H1 (cell line): Measurements from ENCODE around the gene GABRP. TPM values are rescaled to one million over a fixed set of nuclear protein-coding genes. Genes with fewer than 3 reads are reported as not detected.

Source experiments
- CTCF ChIA-PET: fragments of 300-600 bp; sonication (Branson Sonifier 250); formaldehyde crosslinking; loops from one replicate; lab custom pipeline; 2021; ENCODE audit not compliant: partially characterized antibody; lab: Charles Lee
- POLR2A ChIA-PET: fragments of 300-600 bp; sonication (Branson Sonifier 250); formaldehyde crosslinking; loops from one replicate; lab custom pipeline; 2021; ENCODE audit warnings: inconsistent platforms; ENCODE audit not compliant: partially characterized antibody; lab: Charles Lee
- DNase-seq, 2 experiments: peaks; one replicate each; pipeline versions ENCODE4 v3.0.0 to v3.0.0-alpha.2; 2010 to 2022; ENCODE audit warnings: low spot score in 2 of 2, low read depth in 1 of 2, mixed read lengths in 1 of 2
- FAIRE-seq: peaks from 2 replicates; lab custom pipeline; 2011; peaks lifted over from hg19 to GRCh38; lab: Jason Lieb, UNC
- H2AFZ ChIP-seq: 2 replicates; pipeline ENCODE4 v1.8.1; 2012; ENCODE audit warnings: low read length, inconsistent platforms
- H2AK5ac ChIP-seq: 2 replicates; pipeline ENCODE4 v1.6.1; 2013; ENCODE audit warnings: low read depth, low read length
- H2BK120ac ChIP-seq: replicated peaks from 2 replicates; pipeline ENCODE3; 2013; ENCODE audit warnings: low read depth, low read length, inconsistent platforms
- H2BK12ac ChIP-seq: 2 replicates; pipeline ENCODE4 v1.6.1; 2013; ENCODE audit warnings: low read depth, low read length
- H2BK15ac ChIP-seq: 2 replicates; pipeline ENCODE4 v1.6.1; 2013; ENCODE audit warnings: low read length
- H2BK20ac ChIP-seq: 2 replicates; pipeline ENCODE4 v1.6.1; 2013; ENCODE audit warnings: low read length
- H2BK5ac ChIP-seq: 2 replicates; pipeline ENCODE4 v1.6.1; 2013; ENCODE audit warnings: low read depth, low read length
- H3K14ac ChIP-seq: 2 replicates; pipeline ENCODE4 v1.6.1; 2013; ENCODE audit warnings: inconsistent platforms; ENCODE audit not compliant: insufficient read length
- H3K18ac ChIP-seq: 2 replicates; pipeline ENCODE4 v1.6.1; 2013; ENCODE audit warnings: low read length; ENCODE audit errors: extremely low read depth
- H3K23ac ChIP-seq: 2 replicates; pipeline ENCODE4 v1.6.1; 2013; ENCODE audit warnings: inconsistent platforms; ENCODE audit not compliant: insufficient read length
- H3K23me2 ChIP-seq: 2 replicates; pipeline ENCODE4 v1.6.1; 2013; ENCODE audit warnings: low read depth, low read length
- H3K27ac ChIP-seq: 2 replicates; pipeline ENCODE4 v1.6.1; 2011; ENCODE audit warnings: low read depth, low read length, inconsistent platforms
- H3K27me3 ChIP-seq, 4 experiments: replicated peaks in 1 of 4; 1 replicate in 1 of 4; 2 replicates in 3 of 4; pipeline versions ENCODE4 v1.6.1 to v1.8.1; 2011 to 2013; ENCODE audit warnings: low read length in 3 of 4, mild to moderate bottlenecking in 3 of 4, inconsistent platforms in 2 of 4, mixed read lengths in 2 of 4, moderate library complexity in 1 of 4; ENCODE audit not compliant: control insufficient read depth in 3 of 4, insufficient read depth in 3 of 4; ENCODE audit errors: extremely low read depth in 1 of 4
- H3K36me3 ChIP-seq, 4 experiments: 2 replicates each; pipeline versions ENCODE4 v1.6.1 to v1.8.1; 2011 to 2013; ENCODE audit warnings: mild to moderate bottlenecking in 4 of 4, low read length in 3 of 4, moderate library complexity in 2 of 4, control low read depth in 1 of 4, inconsistent platforms in 1 of 4; ENCODE audit not compliant: insufficient read depth in 4 of 4, control insufficient read depth in 2 of 4
- H3K4ac ChIP-seq: replicated peaks from 2 replicates; pipeline ENCODE3; 2013; ENCODE audit warnings: low read length, low read depth, mixed read lengths, inconsistent platforms; ENCODE audit not compliant: insufficient read length
- H3K4me1 ChIP-seq, 4 experiments: replicated peaks in 1 of 4; 1 replicate in 1 of 4; 2 replicates in 3 of 4; pipeline versions ENCODE4 v1.6.1 to v1.8.1; 2011 to 2013; ENCODE audit warnings: low read length in 3 of 4, inconsistent platforms in 2 of 4, mixed read lengths in 1 of 4; ENCODE audit not compliant: insufficient read depth in 4 of 4, control insufficient read depth in 3 of 4
- H3K4me2 ChIP-seq, 2 experiments: 2 replicates each; pipeline versions ENCODE4 v1.6.1 to v1.8.1; 2011 to 2013; ENCODE audit warnings: low read depth in 2 of 2, low read length in 2 of 2, control low read depth in 1 of 2, inconsistent platforms in 1 of 2, mild to moderate bottlenecking in 1 of 2; ENCODE audit not compliant: insufficient read depth in 1 of 2
- H3K4me3 ChIP-seq, 4 experiments: fragments of 200-600, 300-600 bp in 1 of 4; sonication (generic), shearing (Covaris generic), sonication (Bioruptor Twin) in 1 of 4; 2 replicates each; pipeline versions ENCODE4 v1.5.1 to v1.8.1; 2011 to 2016; ENCODE audit warnings: low read length in 4 of 4, low read depth in 3 of 4, control low read depth in 2 of 4, inconsistent platforms in 2 of 4, mild to moderate bottlenecking in 2 of 4, mixed read lengths in 1 of 4, moderate library complexity in 1 of 4; ENCODE audit not compliant: insufficient read depth in 2 of 4; ENCODE audit errors: extremely low read depth in 1 of 4
- H3K56ac ChIP-seq: replicated peaks from 2 replicates; pipeline ENCODE3; 2013; ENCODE audit warnings: low read depth, mild to moderate bottlenecking, mixed read lengths, low read length, inconsistent platforms; ENCODE audit not compliant: insufficient read length
- H3K79me1 ChIP-seq: 2 replicates; pipeline ENCODE4 v1.6.1; 2013; ENCODE audit warnings: low read depth, low read length, control low read depth
- H3K79me2 ChIP-seq, 2 experiments: 2 replicates each; pipeline versions ENCODE4 v1.6.1 to v1.8.1; 2012 to 2013; ENCODE audit warnings: low read length in 2 of 2, mild to moderate bottlenecking in 2 of 2, inconsistent platforms in 1 of 2; ENCODE audit not compliant: insufficient read depth in 2 of 2, control insufficient read depth in 1 of 2
- H3K9ac ChIP-seq, 4 experiments: replicated peaks in 1 of 4; 1 replicate in 1 of 4; 2 replicates in 3 of 4; pipeline versions ENCODE4 v1.6.1 to v1.8.1; 2011 to 2013; ENCODE audit warnings: low read depth in 3 of 4, low read length in 3 of 4, control low read depth in 2 of 4, mild to moderate bottlenecking in 2 of 4, moderate library complexity in 2 of 4, inconsistent platforms in 1 of 4; ENCODE audit errors: extremely low read depth in 1 of 4
- H3K9me3 ChIP-seq, 2 experiments: 2 replicates each; pipeline versions ENCODE4 v1.6.1 to v1.8.1; 2012 to 2013; ENCODE audit warnings: mild to moderate bottlenecking in 2 of 2, moderate library complexity in 2 of 2, control low read depth in 1 of 2, inconsistent platforms in 1 of 2, low read depth in 1 of 2, low read length in 1 of 2, mixed read lengths in 1 of 2; ENCODE audit not compliant: insufficient read depth in 2 of 2
- H4K20me1 ChIP-seq, 2 experiments: replicated peaks in 1 of 2; 2 replicates each; pipeline versions ENCODE3 to v1.8.1; 2011 to 2013; ENCODE audit warnings: inconsistent platforms in 2 of 2, low read length in 2 of 2, mild to moderate bottlenecking in 1 of 2; ENCODE audit not compliant: insufficient read depth in 2 of 2, control insufficient read depth in 1 of 2
- H4K5ac ChIP-seq: 2 replicates; pipeline ENCODE4 v1.6.1; 2013; ENCODE audit warnings: low read length, low read depth, mixed read lengths, inconsistent platforms; ENCODE audit not compliant: insufficient read length
- H4K8ac ChIP-seq: 2 replicates; pipeline ENCODE4 v1.8.0; 2013; ENCODE audit warnings: mild to moderate bottlenecking, moderate library complexity, low read length, inconsistent platforms; ENCODE audit not compliant: insufficient read depth; ENCODE audit errors: extremely low read depth
- H4K91ac ChIP-seq: replicated peaks from 2 replicates; pipeline ENCODE3; 2013; ENCODE audit warnings: low read length, mixed read lengths, inconsistent platforms; ENCODE audit not compliant: insufficient read length
- CBX8 ChIP-seq: fragments of 300-800, 300-1000 bp; sonication (generic); IDR thresholded peaks from 2 replicates; pipeline ENCODE4 v1.7.1; 2016; ENCODE audit warnings: low read depth, low read length, borderline replicate concordance
- CTCF ChIP-seq, 3 experiments: IDR thresholded peaks; 1 replicate in 2 of 3; 2 replicates in 1 of 3; pipeline versions ENCODE4 v1.5.1 to v1.6.1; 2011; ENCODE audit warnings: low read length in 3 of 3, mild to moderate bottlenecking in 3 of 3, inconsistent platforms in 2 of 3, low read depth in 1 of 3, moderate library complexity in 1 of 3; ENCODE audit not compliant: insufficient read depth in 1 of 3; ENCODE audit errors: control extremely low read depth in 1 of 3
- KDM1A ChIP-seq: fragments of 200-600, 300-600 bp; sonication (generic); IDR thresholded peaks from 2 replicates; pipeline ENCODE4 v1.7.1; 2016; ENCODE audit warnings: mild to moderate bottlenecking, low read length, borderline replicate concordance
- NRF1 ChIP-seq: IDR thresholded peaks from 2 replicates; pipeline ENCODE4 v1.6.1; 2011; ENCODE audit warnings: mild to moderate bottlenecking, low read depth, low read length, improper control_type of control experiment
- RFX5 ChIP-seq: IDR thresholded peaks from 2 replicates; pipeline ENCODE4 v1.6.1; 2011; ENCODE audit warnings: low read depth, low read length, improper control_type of control experiment, borderline replicate concordance
- TAF1 ChIP-seq: IDR thresholded peaks from 2 replicates; pipeline ENCODE4 v1.6.1; 2011; ENCODE audit warnings: mild to moderate bottlenecking, low read depth, low read length
- TCF12 ChIP-seq: IDR thresholded peaks from 2 replicates; pipeline ENCODE4 v1.6.1; 2011; ENCODE audit warnings: low read depth, mild to moderate bottlenecking, low read length
- WGBS, 2 experiments: shearing (Covaris generic) in 1 of 2; methylation state at CpG; one replicate each; pipeline versions ENCODE4 v1.1.6 to v1.1.7; 2013 to 2015; ENCODE audit warnings: low lambda C conversion rate in 2 of 2, mixed read lengths in 2 of 2, inconsistent platforms in 1 of 2, low coverage in 1 of 2, missing lambda C conversion rate in 1 of 2; ENCODE audit not compliant: insufficient replicate concordance in 2 of 2, insufficient coverage in 1 of 2, insufficient read length in 1 of 2; ENCODE audit errors: extremely low coverage in 1 of 2, missing lambda C conversion rate in 1 of 2; 5-methylcytosine and 5-hydroxymethylcytosine counted together
- polyA plus RNA-seq, 7 experiments: library from polyadenylated mRNA; depleted of rRNA in 3 of 7; stranded (reverse) in 5 of 7; unstranded in 2 of 7; fragments of >200 nt in 5 of 7; fragments of 200-250 nt in 2 of 7; gene quantifications; 1 replicate in 5 of 7; 2 replicates in 1 of 7; 4 replicates in 1 of 7; pipeline versions ENCODE4 v1.2.1 to v1.2.3, GENCODE V29; 2011 to 2013; ENCODE audit warnings: missing spikeins in 2 of 7, mixed read lengths in 2 of 7
- total RNA-seq: library from RNA; stranded (reverse); fragmentation: NEBNext Ultra II Directional; extraction: Animal tissue kit (Norgen Biotek cat#: 25700); gene quantifications from 2 replicates; pipeline ENCODE4 v1.2.1, GENCODE V29; 2021

The GABRP gene
- total and polyA plus RNA-seq, 2 of the 8 experiments (the other 6 are each of a cell fraction or from before 2014, with no cell fraction given): 3.7 to 4.0 TPM

- H3K56ac ChIP-seq: no peak overlapping the region
- peak overlapping the region; percentile 85 for H3K18ac ChIP-seq
- no peaks in the 10 kb centered on the region for H3K36me3 ChIP-seq
- peak overlapping the region; percentile 98; the same call in 1 of the 2 replicates for H2BK12ac ChIP-seq
- H4K8ac ChIP-seq: no peak overlapping the region; the same call in 1 of the 2 replicates
- no peak overlapping the region for H2AFZ ChIP-seq
- FAIRE-seq (no peak), DNase-seq (no peak)
- H3K23me2 ChIP-seq: no peaks in the 10 kb centered on the region
- H4K20me1 ChIP-seq: no peaks in the 10 kb centered on the region
- H2BK20ac ChIP-seq: peak overlapping the region; percentile 94
- peak overlapping the region; percentile 69 for H3K4ac ChIP-seq
- no peaks in the 10 kb centered on the region; a peak in 1 of 7 replicates for H3K27me3 ChIP-seq
- peak overlapping the region; percentile 15 for H4K5ac ChIP-seq
- H3K9me3 ChIP-seq: no peaks in the 10 kb centered on the region
- peak overlapping the region; percentile 95; the same call in 1 of the 2 replicates for H2BK15ac ChIP-seq
- no peak overlapping the region; the same call in 1 of the 2 replicates for H3K27ac ChIP-seq
- ChIA-PET POLR2A (interaction anchor here (0.9 to 6.5 kb wide), 4 partner anchors 12 to 614 kb away, joined by 3 to 82 read pairs (median 17); no protein-coding TSS in a partner anchor), CTCF (interaction anchor here (0.7 to 7.6 kb wide), 8 partner anchors 11 to 103 kb away, joined by 3 to 151 read pairs (median 6); partner anchors contain the start of gene GABRP)
- peak overlapping the region; percentile 97; the same call in 1 of the 2 replicates for H2AK5ac ChIP-seq
- no peak overlapping the region for H3K9ac ChIP-seq
- peaks cover 4 to 15% (median 8%) of the 10 kb centered on the region in 4 experiments for H3K4me1 ChIP-seq
- peak overlapping the region; percentile 93; the same call in 1 of the 2 replicates for H2BK5ac ChIP-seq
- peak overlapping the region; percentile 84 for H2BK120ac ChIP-seq
- H3K14ac ChIP-seq: no peak overlapping the region
- peak overlapping the region; percentile 94 for H4K91ac ChIP-seq
- no peak overlapping the region for H3K4me3 ChIP-seq
- H3K4me2 ChIP-seq: peak overlapping the region; percentile 13 to 26; a peak in 1 of 4 replicates
- WGBS, 2 experiments: 75% methylated on average over 9 of the region's 12 CpGs; no CpG with 5 or more reads in 1 of the 2 experiments
- H3K79me2 ChIP-seq: no peaks in the 10 kb centered on the region
- H3K79me1 ChIP-seq: no peaks in the 10 kb centered on the region
- no peak overlapping the region for H3K23ac ChIP-seq
- no peak for TF ChIP-seq NRF1
- no peak for TF ChIP-seq CBX8
- TF ChIP-seq RFX5: no peak
- 0 out of 2 replicates have a peak, but pooled peaks have one; percentile 65 for TF ChIP-seq TCF12
- 0 out of 2 replicates have a peak, but pooled peaks have one; percentile 13 for TF ChIP-seq TAF1
- peak in 1 of 3 experiments; percentile 8; a peak in 1 of 4 replicates for TF ChIP-seq CTCF (IDR thresholded peaks at IDR 0.05; ENCODE audit: control extremely low read depth in 1 of 3, insufficient read depth in 1 of 3, low read depth in 1 of 3, low read length in 3 of 3)
- no peak; the same call in 1 of the 2 replicates for TF ChIP-seq KDM1A
These were observed 10.2 kb upstream of the GABRP start for GRCh38 chr5:170773024-170773985.
